WTC11 (cell line): ENCODE measurements around the gene NOP14. TPM values are rescaled to one million over a fixed set of nuclear protein-coding genes. Genes with fewer than 3 reads are reported as not detected.

Source experiments
- ATAC-seq: fragments of 200-7000 bp; cut with Tn5 transposase; 2 replicates; pipeline ENCODE4 v1.10.0; 2021; ENCODE audit warnings: mild to moderate bottlenecking, moderate library complexity
- CTCF ChIA-PET: fragments of 300-600 bp; sonication (Branson Sonifier 250); formaldehyde crosslinking; loops from one replicate; lab custom pipeline; 2021; ENCODE audit warnings: antibody characterized with exemption; lab: Charles Lee
- POLR2A ChIA-PET: fragments of 350-600 bp; sonication (Branson Sonifier 250); formaldehyde crosslinking; loops from one replicate; lab custom pipeline; 2021; ENCODE audit warnings: antibody characterized with exemption; lab: Charles Lee
- DNase-seq: peaks from one replicate; pipeline ENCODE4 v3.0.0; 2021; ENCODE audit warnings: low spot score
- H3K27ac Mint-ChIP-seq: 2 replicates; pipeline ENCODE4 v1.8.0; 2021; ENCODE audit warnings: mixed read lengths
- H3K27me3 Mint-ChIP-seq: 2 replicates; pipeline ENCODE4 v1.8.0; 2021; ENCODE audit warnings: low read depth, mild to moderate bottlenecking, moderate library complexity, mixed read lengths
- H3K36me3 Mint-ChIP-seq: 2 replicates; pipeline ENCODE4 v1.8.0; 2021; ENCODE audit warnings: mixed read lengths
- H3K4me1 Mint-ChIP-seq: 2 replicates; pipeline ENCODE4 v1.8.0; 2022; ENCODE audit warnings: mixed read lengths
- H3K4me3 Mint-ChIP-seq: 2 replicates; pipeline ENCODE4 v1.8.0; 2021; ENCODE audit warnings: mild to moderate bottlenecking, moderate library complexity, mixed read lengths
- H3K9me3 Mint-ChIP-seq: 2 replicates; pipeline ENCODE4 v1.8.0; 2021; ENCODE audit warnings: mixed read lengths
- EMX1 ChIP-seq: fragments of 250-450 bp; sonication (Bioruptor Pico); IDR thresholded peaks from 2 replicates; pipeline ENCODE4 v1.8.0; 2021; ENCODE audit warnings: mild to moderate bottlenecking
- GABPB1 ChIP-seq: sonication (generic); formaldehyde crosslinking; IDR thresholded peaks from 2 replicates; pipeline ENCODE4 v1.8.1; 2023; ENCODE audit warnings: mild to moderate bottlenecking, missing genetic modification reagents
- HMGA2 ChIP-seq: fragments of 250-450 bp; sonication (Bioruptor Pico); IDR thresholded peaks from 2 replicates; pipeline ENCODE4 v1.4.0; 2021; ENCODE audit warnings: mild to moderate bottlenecking, moderate library complexity
- IRF2 ChIP-seq: sonication (generic); formaldehyde crosslinking; IDR thresholded peaks from 2 replicates; pipeline ENCODE4 v1.8.0; 2022; ENCODE audit warnings: low read depth, missing genetic modification reagents, borderline replicate concordance
- KAT7 ChIP-seq: sonication (generic); formaldehyde crosslinking; IDR thresholded peaks from 2 replicates; pipeline ENCODE4 v1.8.1; 2023; ENCODE audit warnings: missing genetic modification reagents, mild to moderate bottlenecking, borderline replicate concordance
- NFYB ChIP-seq: sonication (generic); formaldehyde crosslinking; conservative IDR thresholded peaks from 2 replicates; pipeline ENCODE4 v1.8.0; 2022; ENCODE audit warnings: low read depth, missing genetic modification reagents
- TP53 ChIP-seq: sonication (generic); formaldehyde crosslinking; IDR thresholded peaks from 2 replicates; pipeline ENCODE4 v1.8.1; 2023; ENCODE audit warnings: mild to moderate bottlenecking, missing genetic modification reagents
- ZNF396 ChIP-seq: fragments of 250-450 bp; sonication (Bioruptor Pico); IDR thresholded peaks from 2 replicates; pipeline ENCODE4 v1.8.0; 2021; ENCODE audit warnings: mild to moderate bottlenecking, moderate library complexity, borderline replicate concordance
- total RNA-seq: library from RNA; stranded (reverse); gene quantifications from 3 replicates; pipeline ENCODE4 v1.2.3, GENCODE V29; 2021
- TF ChIP-seq, protein P1 (sequence below): fragments of 250-450 bp; sonication (Bioruptor Pico); IDR thresholded peaks from 2 replicates; pipeline ENCODE4 v1.9.0; 2021; ENCODE audit warnings: mild to moderate bottlenecking
- TF ChIP-seq, protein P2 (sequence below): sonication (generic); formaldehyde crosslinking; IDR thresholded peaks from 2 replicates; pipeline ENCODE4 v1.8.0; 2023; ENCODE audit warnings: missing genetic modification reagents
- TF ChIP-seq, protein P3 (sequence below): sonication (generic); formaldehyde crosslinking; IDR thresholded peaks from 2 replicates; pipeline ENCODE4 v1.8.1; 2023; ENCODE audit warnings: mild to moderate bottlenecking, missing genetic modification reagents
- TF ChIP-seq, protein P4 (sequence below): sonication (generic); formaldehyde crosslinking; IDR thresholded peaks from 2 replicates; pipeline ENCODE4 v1.8.0; 2022; ENCODE audit warnings: mild to moderate bottlenecking, missing genetic modification reagents
- TF ChIP-seq, protein P5 (sequence below): sonication (generic); formaldehyde crosslinking; IDR thresholded peaks from 2 replicates; pipeline ENCODE4 v1.8.1; 2023; ENCODE audit warnings: mild to moderate bottlenecking, missing genetic modification reagents, moderate library complexity
- TF ChIP-seq, protein P6 (sequence below): sonication (generic); formaldehyde crosslinking; IDR thresholded peaks from 2 replicates; pipeline ENCODE4 v1.8.1; 2023; ENCODE audit warnings: mild to moderate bottlenecking, missing genetic modification reagents
- TF ChIP-seq, protein P7 (sequence below): sonication (generic); formaldehyde crosslinking; IDR thresholded peaks from 2 replicates; pipeline ENCODE4 v1.8.0; 2023; ENCODE audit warnings: mild to moderate bottlenecking, missing genetic modification reagents
- TF ChIP-seq, protein P8 (sequence below): fragments of 250-450 bp; sonication (Bioruptor Pico); IDR thresholded peaks from 2 replicates; pipeline ENCODE4 v1.9.0; 2021; ENCODE audit warnings: mild to moderate bottlenecking, borderline replicate concordance

The NOP14 gene
- total RNA-seq, 1 experiment from 2014 or later: 39.1 TPM

DNA sequence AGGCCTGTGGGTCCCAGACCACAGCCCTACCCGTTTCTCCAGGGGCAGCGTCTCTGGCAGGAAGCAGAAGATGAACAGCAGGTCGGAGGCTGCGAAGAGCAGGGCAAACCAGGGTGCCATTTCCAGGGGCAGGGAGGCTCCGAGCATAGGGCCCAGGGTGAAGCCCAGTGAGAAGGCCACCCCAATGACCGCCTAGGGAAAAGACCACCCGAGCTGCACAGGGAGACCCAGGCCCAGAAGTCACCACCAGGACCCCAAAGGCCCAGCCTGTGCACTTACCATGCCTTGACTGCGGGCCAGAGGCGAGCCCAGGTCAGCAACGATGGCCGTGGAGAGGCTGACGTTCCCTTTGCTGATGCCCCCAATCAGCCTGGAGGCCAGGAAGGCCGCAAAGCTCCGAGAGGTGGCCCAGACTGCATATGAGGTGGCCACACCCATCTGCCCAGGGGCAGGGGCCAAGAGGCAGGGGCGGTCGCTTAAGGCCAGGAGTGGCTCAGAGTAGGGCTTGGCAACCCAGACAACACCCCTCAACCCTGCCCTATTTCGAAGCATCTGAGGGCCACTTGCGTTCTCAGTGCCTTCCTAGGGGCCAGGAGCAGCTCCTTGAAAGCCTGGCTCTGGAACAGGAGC, 30.8 kb downstream of the NOP14 start (continued):
- TF ChIP-seq, protein P1, sequence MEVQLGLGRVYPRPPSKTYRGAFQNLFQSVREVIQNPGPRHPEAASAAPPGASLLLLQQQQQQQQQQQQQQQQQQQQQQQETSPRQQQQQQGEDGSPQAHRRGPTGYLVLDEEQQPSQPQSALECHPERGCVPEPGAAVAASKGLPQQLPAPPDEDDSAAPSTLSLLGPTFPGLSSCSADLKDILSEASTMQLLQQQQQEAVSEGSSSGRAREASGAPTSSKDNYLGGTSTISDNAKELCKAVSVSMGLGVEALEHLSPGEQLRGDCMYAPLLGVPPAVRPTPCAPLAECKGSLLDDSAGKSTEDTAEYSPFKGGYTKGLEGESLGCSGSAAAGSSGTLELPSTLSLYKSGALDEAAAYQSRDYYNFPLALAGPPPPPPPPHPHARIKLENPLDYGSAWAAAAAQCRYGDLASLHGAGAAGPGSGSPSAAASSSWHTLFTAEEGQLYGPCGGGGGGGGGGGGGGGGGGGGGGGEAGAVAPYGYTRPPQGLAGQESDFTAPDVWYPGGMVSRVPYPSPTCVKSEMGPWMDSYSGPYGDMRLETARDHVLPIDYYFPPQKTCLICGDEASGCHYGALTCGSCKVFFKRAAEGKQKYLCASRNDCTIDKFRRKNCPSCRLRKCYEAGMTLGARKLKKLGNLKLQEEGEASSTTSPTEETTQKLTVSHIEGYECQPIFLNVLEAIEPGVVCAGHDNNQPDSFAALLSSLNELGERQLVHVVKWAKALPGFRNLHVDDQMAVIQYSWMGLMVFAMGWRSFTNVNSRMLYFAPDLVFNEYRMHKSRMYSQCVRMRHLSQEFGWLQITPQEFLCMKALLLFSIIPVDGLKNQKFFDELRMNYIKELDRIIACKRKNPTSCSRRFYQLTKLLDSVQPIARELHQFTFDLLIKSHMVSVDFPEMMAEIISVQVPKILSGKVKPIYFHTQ (CRISPR knock-in tag): no peak
- TF ChIP-seq ZNF396 (CRISPR knock-in tag) (no peak), NFYB (CRISPR knock-in tag) (no peak), EMX1 (CRISPR knock-in tag) (no peak), GABPB1 (CRISPR knock-in tag) (no peak), KAT7 (no peak)
- TF ChIP-seq, protein P2, sequence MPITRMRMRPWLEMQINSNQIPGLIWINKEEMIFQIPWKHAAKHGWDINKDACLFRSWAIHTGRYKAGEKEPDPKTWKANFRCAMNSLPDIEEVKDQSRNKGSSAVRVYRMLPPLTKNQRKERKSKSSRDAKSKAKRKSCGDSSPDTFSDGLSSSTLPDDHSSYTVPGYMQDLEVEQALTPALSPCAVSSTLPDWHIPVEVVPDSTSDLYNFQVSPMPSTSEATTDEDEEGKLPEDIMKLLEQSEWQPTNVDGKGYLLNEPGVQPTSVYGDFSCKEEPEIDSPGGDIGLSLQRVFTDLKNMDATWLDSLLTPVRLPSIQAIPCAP (CRISPR knock-in tag): no peak
- TF ChIP-seq, protein P3, sequence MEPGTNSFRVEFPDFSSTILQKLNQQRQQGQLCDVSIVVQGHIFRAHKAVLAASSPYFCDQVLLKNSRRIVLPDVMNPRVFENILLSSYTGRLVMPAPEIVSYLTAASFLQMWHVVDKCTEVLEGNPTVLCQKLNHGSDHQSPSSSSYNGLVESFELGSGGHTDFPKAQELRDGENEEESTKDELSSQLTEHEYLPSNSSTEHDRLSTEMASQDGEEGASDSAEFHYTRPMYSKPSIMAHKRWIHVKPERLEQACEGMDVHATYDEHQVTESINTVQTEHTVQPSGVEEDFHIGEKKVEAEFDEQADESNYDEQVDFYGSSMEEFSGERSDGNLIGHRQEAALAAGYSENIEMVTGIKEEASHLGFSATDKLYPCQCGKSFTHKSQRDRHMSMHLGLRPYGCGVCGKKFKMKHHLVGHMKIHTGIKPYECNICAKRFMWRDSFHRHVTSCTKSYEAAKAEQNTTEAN: no peak
- TF ChIP-seq, protein P4, sequence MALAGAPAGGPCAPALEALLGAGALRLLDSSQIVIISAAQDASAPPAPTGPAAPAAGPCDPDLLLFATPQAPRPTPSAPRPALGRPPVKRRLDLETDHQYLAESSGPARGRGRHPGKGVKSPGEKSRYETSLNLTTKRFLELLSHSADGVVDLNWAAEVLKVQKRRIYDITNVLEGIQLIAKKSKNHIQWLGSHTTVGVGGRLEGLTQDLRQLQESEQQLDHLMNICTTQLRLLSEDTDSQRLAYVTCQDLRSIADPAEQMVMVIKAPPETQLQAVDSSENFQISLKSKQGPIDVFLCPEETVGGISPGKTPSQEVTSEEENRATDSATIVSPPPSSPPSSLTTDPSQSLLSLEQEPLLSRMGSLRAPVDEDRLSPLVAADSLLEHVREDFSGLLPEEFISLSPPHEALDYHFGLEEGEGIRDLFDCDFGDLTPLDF (CRISPR knock-in tag): no peak
- TF ChIP-seq, protein P5, sequence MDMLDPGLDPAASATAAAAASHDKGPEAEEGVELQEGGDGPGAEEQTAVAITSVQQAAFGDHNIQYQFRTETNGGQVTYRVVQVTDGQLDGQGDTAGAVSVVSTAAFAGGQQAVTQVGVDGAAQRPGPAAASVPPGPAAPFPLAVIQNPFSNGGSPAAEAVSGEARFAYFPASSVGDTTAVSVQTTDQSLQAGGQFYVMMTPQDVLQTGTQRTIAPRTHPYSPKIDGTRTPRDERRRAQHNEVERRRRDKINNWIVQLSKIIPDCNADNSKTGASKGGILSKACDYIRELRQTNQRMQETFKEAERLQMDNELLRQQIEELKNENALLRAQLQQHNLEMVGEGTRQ (CRISPR knock-in tag): no peak
- TF ChIP-seq, protein P6, sequence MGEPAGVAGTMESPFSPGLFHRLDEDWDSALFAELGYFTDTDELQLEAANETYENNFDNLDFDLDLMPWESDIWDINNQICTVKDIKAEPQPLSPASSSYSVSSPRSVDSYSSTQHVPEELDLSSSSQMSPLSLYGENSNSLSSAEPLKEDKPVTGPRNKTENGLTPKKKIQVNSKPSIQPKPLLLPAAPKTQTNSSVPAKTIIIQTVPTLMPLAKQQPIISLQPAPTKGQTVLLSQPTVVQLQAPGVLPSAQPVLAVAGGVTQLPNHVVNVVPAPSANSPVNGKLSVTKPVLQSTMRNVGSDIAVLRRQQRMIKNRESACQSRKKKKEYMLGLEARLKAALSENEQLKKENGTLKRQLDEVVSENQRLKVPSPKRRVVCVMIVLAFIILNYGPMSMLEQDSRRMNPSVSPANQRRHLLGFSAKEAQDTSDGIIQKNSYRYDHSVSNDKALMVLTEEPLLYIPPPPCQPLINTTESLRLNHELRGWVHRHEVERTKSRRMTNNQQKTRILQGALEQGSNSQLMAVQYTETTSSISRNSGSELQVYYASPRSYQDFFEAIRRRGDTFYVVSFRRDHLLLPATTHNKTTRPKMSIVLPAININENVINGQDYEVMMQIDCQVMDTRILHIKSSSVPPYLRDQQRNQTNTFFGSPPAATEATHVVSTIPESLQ: no peak

DNA sequence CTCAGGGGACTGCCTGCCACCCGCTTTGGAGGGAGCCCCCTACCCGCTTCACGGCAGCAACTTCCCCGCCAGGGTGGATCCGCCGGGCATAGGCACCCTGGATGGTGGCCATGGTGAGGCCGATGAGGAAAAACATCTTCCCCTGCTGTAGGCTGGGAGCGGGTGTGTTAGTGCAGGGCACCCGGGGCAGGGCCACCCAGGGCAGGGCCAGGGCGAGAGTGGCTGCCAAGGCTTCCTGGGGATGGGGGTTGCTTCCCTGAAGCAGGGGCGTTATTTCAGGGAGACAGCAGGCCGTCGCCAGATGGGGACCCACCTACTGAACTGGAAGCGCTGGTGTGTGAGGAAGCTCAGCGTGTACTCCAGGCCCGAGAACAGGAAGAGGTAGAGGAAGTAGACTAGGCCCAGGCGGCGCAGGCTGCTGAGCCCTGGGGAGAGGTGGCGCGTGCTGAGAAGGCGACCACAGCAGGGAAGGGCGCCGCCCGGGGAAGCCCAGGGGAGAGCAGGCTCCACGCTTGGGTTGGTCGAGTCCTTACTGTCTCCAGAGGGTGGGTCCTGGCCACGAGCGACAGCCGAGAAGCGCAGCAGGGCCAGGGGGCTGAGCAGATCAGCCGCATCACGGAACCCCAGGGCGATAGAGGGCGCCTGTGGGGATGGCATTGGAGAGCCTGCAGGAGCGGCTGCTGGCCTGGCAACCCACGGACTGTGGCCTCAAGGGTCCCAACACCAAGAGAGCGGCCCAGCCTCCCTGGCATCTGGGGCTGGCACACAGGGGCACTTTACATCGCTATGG, 31.5 kb downstream of the NOP14 start:
- Mint-ChIP-seq H3K36me3 (peaks cover 22% of the 10 kb centered on the region), H3K9me3 (no peaks in the 10 kb centered on the region), H3K27me3 (no peaks in the 10 kb centered on the region), H3K27ac (no peak overlapping the region; the same call in 1 of the 2 replicates), H3K4me3 (no peak overlapping the region), H3K4me1 (peaks cover 19% of the 10 kb centered on the region)
- ATAC-seq (peak; percentile 8), DNase-seq (peak; percentile 64)
- ChIA-PET CTCF (no interaction called here), POLR2A (no interaction called here)
- no peak for TF ChIP-seq IRF2
- TF ChIP-seq GABPB1 (CRISPR knock-in tag): no peak
- no peak for TF ChIP-seq TP53
- TF ChIP-seq HMGA2: no peak
- TF ChIP-seq, protein P7, sequence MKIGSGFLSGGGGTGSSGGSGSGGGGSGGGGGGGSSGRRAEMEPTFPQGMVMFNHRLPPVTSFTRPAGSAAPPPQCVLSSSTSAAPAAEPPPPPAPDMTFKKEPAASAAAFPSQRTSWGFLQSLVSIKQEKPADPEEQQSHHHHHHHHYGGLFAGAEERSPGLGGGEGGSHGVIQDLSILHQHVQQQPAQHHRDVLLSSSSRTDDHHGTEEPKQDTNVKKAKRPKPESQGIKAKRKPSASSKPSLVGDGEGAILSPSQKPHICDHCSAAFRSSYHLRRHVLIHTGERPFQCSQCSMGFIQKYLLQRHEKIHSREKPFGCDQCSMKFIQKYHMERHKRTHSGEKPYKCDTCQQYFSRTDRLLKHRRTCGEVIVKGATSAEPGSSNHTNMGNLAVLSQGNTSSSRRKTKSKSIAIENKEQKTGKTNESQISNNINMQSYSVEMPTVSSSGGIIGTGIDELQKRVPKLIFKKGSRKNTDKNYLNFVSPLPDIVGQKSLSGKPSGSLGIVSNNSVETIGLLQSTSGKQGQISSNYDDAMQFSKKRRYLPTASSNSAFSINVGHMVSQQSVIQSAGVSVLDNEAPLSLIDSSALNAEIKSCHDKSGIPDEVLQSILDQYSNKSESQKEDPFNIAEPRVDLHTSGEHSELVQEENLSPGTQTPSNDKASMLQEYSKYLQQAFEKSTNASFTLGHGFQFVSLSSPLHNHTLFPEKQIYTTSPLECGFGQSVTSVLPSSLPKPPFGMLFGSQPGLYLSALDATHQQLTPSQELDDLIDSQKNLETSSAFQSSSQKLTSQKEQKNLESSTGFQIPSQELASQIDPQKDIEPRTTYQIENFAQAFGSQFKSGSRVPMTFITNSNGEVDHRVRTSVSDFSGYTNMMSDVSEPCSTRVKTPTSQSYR (CRISPR knock-in tag): no peak
- TF ChIP-seq, protein P8, sequence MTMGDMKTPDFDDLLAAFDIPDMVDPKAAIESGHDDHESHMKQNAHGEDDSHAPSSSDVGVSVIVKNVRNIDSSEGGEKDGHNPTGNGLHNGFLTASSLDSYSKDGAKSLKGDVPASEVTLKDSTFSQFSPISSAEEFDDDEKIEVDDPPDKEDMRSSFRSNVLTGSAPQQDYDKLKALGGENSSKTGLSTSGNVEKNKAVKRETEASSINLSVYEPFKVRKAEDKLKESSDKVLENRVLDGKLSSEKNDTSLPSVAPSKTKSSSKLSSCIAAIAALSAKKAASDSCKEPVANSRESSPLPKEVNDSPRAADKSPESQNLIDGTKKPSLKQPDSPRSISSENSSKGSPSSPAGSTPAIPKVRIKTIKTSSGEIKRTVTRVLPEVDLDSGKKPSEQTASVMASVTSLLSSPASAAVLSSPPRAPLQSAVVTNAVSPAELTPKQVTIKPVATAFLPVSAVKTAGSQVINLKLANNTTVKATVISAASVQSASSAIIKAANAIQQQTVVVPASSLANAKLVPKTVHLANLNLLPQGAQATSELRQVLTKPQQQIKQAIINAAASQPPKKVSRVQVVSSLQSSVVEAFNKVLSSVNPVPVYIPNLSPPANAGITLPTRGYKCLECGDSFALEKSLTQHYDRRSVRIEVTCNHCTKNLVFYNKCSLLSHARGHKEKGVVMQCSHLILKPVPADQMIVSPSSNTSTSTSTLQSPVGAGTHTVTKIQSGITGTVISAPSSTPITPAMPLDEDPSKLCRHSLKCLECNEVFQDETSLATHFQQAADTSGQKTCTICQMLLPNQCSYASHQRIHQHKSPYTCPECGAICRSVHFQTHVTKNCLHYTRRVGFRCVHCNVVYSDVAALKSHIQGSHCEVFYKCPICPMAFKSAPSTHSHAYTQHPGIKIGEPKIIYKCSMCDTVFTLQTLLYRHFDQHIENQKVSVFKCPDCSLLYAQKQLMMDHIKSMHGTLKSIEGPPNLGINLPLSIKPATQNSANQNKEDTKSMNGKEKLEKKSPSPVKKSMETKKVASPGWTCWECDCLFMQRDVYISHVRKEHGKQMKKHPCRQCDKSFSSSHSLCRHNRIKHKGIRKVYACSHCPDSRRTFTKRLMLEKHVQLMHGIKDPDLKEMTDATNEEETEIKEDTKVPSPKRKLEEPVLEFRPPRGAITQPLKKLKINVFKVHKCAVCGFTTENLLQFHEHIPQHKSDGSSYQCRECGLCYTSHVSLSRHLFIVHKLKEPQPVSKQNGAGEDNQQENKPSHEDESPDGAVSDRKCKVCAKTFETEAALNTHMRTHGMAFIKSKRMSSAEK (CRISPR knock-in tag): no peak
